Stimulated activated CD8-positive, alpha-beta memory T cell treated with anti-CD3 and anti-CD28 coated beads, Interleukin-12 subunit alpha, Interleukin-12 subunit beta, amount 100 ng/mL, for 4 hours (primary cell): ENCODE measurements around the gene NPHP4.

Experiments used
- DNase-seq: peaks from one replicate; pipeline ENCODE4 v3.0.0-alpha.2; 2020; ENCODE audit warnings: low read depth

NPHP4 gene

GRCh38 chr1:5849550-5849949 is 142.7 kb downstream of the NPHP4 start:
- DNase-seq: no peak

- no peak for DNase-seq
Measured at GRCh38 chr1:5847013-5847659, 145.1 kb downstream of the NPHP4 start.

- no peak for DNase-seq
Measured at GRCh38 chr1:5845376-5845775, 146.8 kb downstream of the NPHP4 start.

GRCh38 chr1:5844442-5844841 is 147.8 kb downstream of the NPHP4 start:
- DNase-seq: no peak

- no peak for DNase-seq
Measured at GRCh38 chr1:5843521-5844096, 148.6 kb downstream of the NPHP4 start.

GRCh38 chr1:5842679-5843078 is 149.5 kb downstream of the NPHP4 start:
- no peak for DNase-seq

GRCh38 chr1:5840551-5841001 is 151.6 kb downstream of the NPHP4 start:
- DNase-seq: no peak

- no peak for DNase-seq
Measured at GRCh38 chr1:5839881-5840550, 152.2 kb downstream of the NPHP4 start.

- DNase-seq: no peak
Measured at GRCh38 chr1:5839161-5839880, 152.9 kb downstream of the NPHP4 start.

GRCh38 chr1:5837976-5838653 is 154.1 kb downstream of the NPHP4 start:
- DNase-seq: no peak

GRCh38 chr1:5836776-5837440 is 155.3 kb downstream of the NPHP4 start:
- DNase-seq: no peak

- no peak for DNase-seq
Measured at GRCh38 chr1:5835179-5835562, 157.1 kb downstream of the NPHP4 start.

- no peak for DNase-seq
Measured at GRCh38 chr1:5834477-5835178, 157.6 kb downstream of the NPHP4 start.

- DNase-seq: no peak
Measured at GRCh38 chr1:5833911-5834310, 158.3 kb downstream of the NPHP4 start.

- DNase-seq: no peak
Measured at GRCh38 chr1:5832916-5833895, 159.0 kb downstream of the NPHP4 start.

- DNase-seq: no peak
Measured at GRCh38 chr1:5831600-5832335, 160.5 kb downstream of the NPHP4 start.

GRCh38 chr1:5830771-5831599 is 161.2 kb downstream of the NPHP4 start:
- no peak for DNase-seq

- no peak for DNase-seq
Measured at GRCh38 chr1:5829414-5829813, 162.8 kb downstream of the NPHP4 start.
